Neutrophil (primary cell): ENCODE measurements around the gene ZMYM4.

ENCODE experiments used
- H3K27ac ChIP-seq: fragments of 200-600 bp; sonication (generic); 2 replicates; pipeline ENCODE4 v1.5.1; 2016; ENCODE audit warnings: mild to moderate bottlenecking, moderate library complexity
- H3K27me3 ChIP-seq: fragments of 200-600 bp; sonication (generic); 2 replicates; pipeline ENCODE4 v1.6.0; 2016; ENCODE audit warnings: mild to moderate bottlenecking
- H3K36me3 ChIP-seq: fragments of 200-600 bp; sonication (generic); 2 replicates; pipeline ENCODE4 v1.5.1; 2017
- H3K4me1 ChIP-seq, 2 experiments: fragments of 200-600 bp in 1 of 2; sonication (generic) in 1 of 2; 1 replicate in 1 of 2; 2 replicates in 1 of 2; pipeline versions ENCODE4 v1.5.1 to v1.6.1; 2013 to 2016; ENCODE audit warnings: low read depth in 1 of 2, low read length in 1 of 2, mild to moderate bottlenecking in 1 of 2, moderate library complexity in 1 of 2; ENCODE audit not compliant: control insufficient read depth in 1 of 2, insufficient read depth in 1 of 2
- H3K4me3 ChIP-seq, 2 experiments: fragments of 200-600 bp in 1 of 2; sonication (generic) in 1 of 2; 1 replicate in 1 of 2; 2 replicates in 1 of 2; pipeline ENCODE4 v1.5.1; 2013 to 2016; ENCODE audit warnings: low read depth in 1 of 2, low read length in 1 of 2, mild to moderate bottlenecking in 1 of 2, moderate library complexity in 1 of 2
- H3K9me3 ChIP-seq: fragments of 200-600 bp; sonication (generic); 2 replicates; pipeline ENCODE4 v1.5.1; 2016
- CTCF ChIP-seq: fragments of 200-600 bp; sonication (generic); IDR thresholded peaks from 2 replicates; pipeline ENCODE4 v1.5.1; 2016; ENCODE audit warnings: antibody characterized with exemption

ZMYM4 gene

GRCh38 chr1:35294809-35295208, 26.3 kb downstream of the ZMYM4 start:
- Histone ChIP-seq H3K9me3 (no peaks in the 10 kb centered on the region), H3K27me3 (no peaks in the 10 kb centered on the region), H3K36me3 (peaks cover 16% of the 10 kb centered on the region), H3K4me3 (no peak overlapping the region), H3K27ac (no peak overlapping the region), H3K4me1 (no peaks in the 10 kb centered on the region)
- TF ChIP-seq CTCF, result no peak

- Histone ChIP-seq H3K27ac (no peak overlapping the region), H3K27me3 (no peaks in the 10 kb centered on the region), H3K4me1 (no peaks in the 10 kb centered on the region), H3K36me3 (peaks cover 8% of the 10 kb centered on the region), H3K9me3 (no peaks in the 10 kb centered on the region), H3K4me3 (no peak overlapping the region)
- TF ChIP-seq CTCF, result no peak
These were observed 29.4 kb downstream of the ZMYM4 start for GRCh38 chr1:35297886-35298285.

GRCh38 chr1:35298464-35298863, 30.0 kb downstream of the ZMYM4 start:
- no peak for TF ChIP-seq CTCF
- no peaks in the 10 kb centered on the region for H3K27me3 ChIP-seq
- H3K4me3 ChIP-seq, result no peak overlapping the region
- no peaks in the 10 kb centered on the region for H3K4me1 ChIP-seq
- H3K36me3 ChIP-seq, result peaks cover 8% of the 10 kb centered on the region
- H3K27ac ChIP-seq, result no peak overlapping the region
- no peaks in the 10 kb centered on the region for H3K9me3 ChIP-seq

- H3K9me3 ChIP-seq, result no peaks in the 10 kb centered on the region
- H3K27ac ChIP-seq, result no peak overlapping the region
- peaks cover 8% of the 10 kb centered on the region for H3K36me3 ChIP-seq
- H3K4me3 ChIP-seq, result no peak overlapping the region
- no peaks in the 10 kb centered on the region for H3K4me1 ChIP-seq
- TF ChIP-seq CTCF, result no peak
- H3K27me3 ChIP-seq, result no peaks in the 10 kb centered on the region
These were observed 31.9 kb downstream of the ZMYM4 start for GRCh38 chr1:35300376-35300775.

- Histone ChIP-seq H3K27ac (no peak overlapping the region), H3K4me3 (no peak overlapping the region), H3K36me3 (no peaks in the 10 kb centered on the region), H3K4me1 (no peaks in the 10 kb centered on the region), H3K27me3 (no peaks in the 10 kb centered on the region), H3K9me3 (no peaks in the 10 kb centered on the region)
- no peak for TF ChIP-seq CTCF
These were observed 33.3 kb downstream of the ZMYM4 start for GRCh38 chr1:35301674-35302392.
